Activated CD4-positive, alpha-beta T cell treated with anti-CD3 and anti-CD28 coated beads, Interleukin-2, amount 10 ng/mL, durations not matched to agents 24 days and 14 days (primary cell): ENCODE results near the gene SYT1. TPM values are rescaled to one million over a fixed set of nuclear protein-coding genes. Genes with fewer than 3 reads are reported as not detected.

Experiments used
- DNase-seq: peaks from one replicate; pipeline ENCODE4 v3.0.0; 2022
- H3K27ac Mint-ChIP-seq: one replicate; pipeline ENCODE4 v1.8.0; 2022; ENCODE audit warnings: mild to moderate bottlenecking, mixed read lengths
- H3K27me3 Mint-ChIP-seq: one replicate; pipeline ENCODE4 v1.8.0; 2022; ENCODE audit warnings: mixed read lengths
- H3K36me3 Mint-ChIP-seq: one replicate; pipeline ENCODE4 v1.8.0; 2022; ENCODE audit warnings: low read depth, mild to moderate bottlenecking, mixed read lengths
- H3K4me1 Mint-ChIP-seq: one replicate; pipeline ENCODE4 v1.8.0; 2021; ENCODE audit warnings: mixed read lengths
- H3K4me3 Mint-ChIP-seq: one replicate; pipeline ENCODE4 v1.8.0; 2022; ENCODE audit warnings: mild to moderate bottlenecking, moderate library complexity, mixed read lengths
- H3K9me3 Mint-ChIP-seq: one replicate; pipeline ENCODE4 v1.8.0; 2021; ENCODE audit warnings: mixed read lengths
- intact Hi-C: fragments of 100-400 bp; cut with micrococcal nuclease; formaldehyde crosslinking; loops from one replicate; pipeline ENCODE4 v1.15.1; 2023
- total RNA-seq: library from RNA; stranded (reverse); gene quantifications from 2 replicates; pipeline ENCODE4 v1.2.3, GENCODE V29; 2022

SYT1 gene
- total RNA-seq, 1 donor from 2014 or later, result not detected

DNA sequence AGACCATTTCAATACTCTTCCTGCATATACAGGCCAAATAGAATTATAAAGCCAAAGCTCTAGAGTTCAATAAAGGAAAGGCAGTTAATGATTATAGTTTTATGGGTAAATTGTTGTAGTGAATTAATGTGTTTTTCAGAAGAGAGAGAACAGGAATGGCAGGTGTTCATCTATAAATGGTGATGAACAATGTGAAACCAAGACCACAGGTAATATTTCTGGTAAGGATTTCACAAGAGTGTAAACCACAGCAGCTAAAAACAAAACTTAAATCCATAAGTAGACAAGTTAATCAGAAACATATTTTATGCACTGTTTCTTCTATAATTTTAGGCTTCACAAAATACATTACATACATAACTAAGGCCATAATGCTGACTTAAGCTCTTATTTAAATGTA, 204.4 kb downstream of the SYT1 start:
- intact Hi-C loops, result no loop called here
- no peak overlapping the region for H3K27ac Mint-ChIP-seq

DNA sequence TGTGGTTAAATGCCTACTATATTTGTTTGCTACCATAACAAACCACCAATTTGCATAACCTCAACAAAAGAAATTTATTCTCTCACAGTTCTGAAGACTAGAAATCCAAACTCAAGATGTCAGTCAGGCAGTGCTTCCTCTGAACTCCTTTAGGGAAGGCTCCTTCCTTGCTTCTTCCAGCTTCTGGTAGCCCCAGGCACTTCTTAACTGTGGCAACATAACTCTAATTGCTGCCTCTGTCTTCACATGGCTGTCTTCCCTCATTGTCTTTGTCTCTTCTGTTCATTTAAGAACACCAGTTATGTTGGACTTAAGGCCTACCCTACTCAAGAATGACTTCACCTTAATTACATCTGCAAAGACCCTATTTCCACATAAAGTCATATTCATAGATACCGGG, 206.9 kb downstream of the SYT1 start:
- no peak for DNase-seq
- Mint-ChIP-seq H3K4me3 (no peak overlapping the region), H3K27me3 (no peaks in the 10 kb centered on the region), H3K27ac (no peak overlapping the region), H3K9me3 (no peaks in the 10 kb centered on the region), H3K4me1 (no peaks in the 10 kb centered on the region), H3K36me3 (no peaks in the 10 kb centered on the region)
- intact Hi-C loops, result no loop called here

More for the DNA sequence above, 204.4 kb downstream of the SYT1 start:
- Mint-ChIP-seq H3K27me3 (no peaks in the 10 kb centered on the region), H3K4me1 (no peaks in the 10 kb centered on the region), H3K9me3 (no peaks in the 10 kb centered on the region), H3K36me3 (no peaks in the 10 kb centered on the region), H3K4me3 (no peak overlapping the region)
- no peak for DNase-seq

DNA sequence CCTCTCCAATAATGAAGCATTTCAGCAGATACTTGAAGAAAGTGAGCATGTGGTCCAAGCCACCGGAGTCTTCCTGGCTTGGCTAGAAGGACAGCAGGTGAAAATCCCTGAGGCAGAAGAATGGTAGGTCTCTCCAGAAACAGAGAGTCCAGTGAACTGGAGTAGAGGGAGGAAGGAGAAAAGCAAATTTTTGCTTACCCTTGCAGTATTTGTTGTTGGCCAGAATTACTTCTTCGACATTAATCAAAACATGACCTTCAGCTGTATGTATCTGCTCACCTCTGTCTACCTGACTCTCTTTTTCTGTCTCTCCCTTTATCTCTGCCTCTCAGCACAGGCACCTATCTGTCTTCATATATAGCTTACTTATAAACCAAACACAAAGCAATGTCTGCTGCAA, 208.9 kb downstream of the SYT1 start:
- Mint-ChIP-seq H3K27me3 (no peaks in the 10 kb centered on the region), H3K4me3 (no peak overlapping the region), H3K9me3 (no peaks in the 10 kb centered on the region), H3K4me1 (no peaks in the 10 kb centered on the region), H3K27ac (no peak overlapping the region), H3K36me3 (no peaks in the 10 kb centered on the region)
- intact Hi-C loops, result no loop called here
- no peak for DNase-seq

DNA sequence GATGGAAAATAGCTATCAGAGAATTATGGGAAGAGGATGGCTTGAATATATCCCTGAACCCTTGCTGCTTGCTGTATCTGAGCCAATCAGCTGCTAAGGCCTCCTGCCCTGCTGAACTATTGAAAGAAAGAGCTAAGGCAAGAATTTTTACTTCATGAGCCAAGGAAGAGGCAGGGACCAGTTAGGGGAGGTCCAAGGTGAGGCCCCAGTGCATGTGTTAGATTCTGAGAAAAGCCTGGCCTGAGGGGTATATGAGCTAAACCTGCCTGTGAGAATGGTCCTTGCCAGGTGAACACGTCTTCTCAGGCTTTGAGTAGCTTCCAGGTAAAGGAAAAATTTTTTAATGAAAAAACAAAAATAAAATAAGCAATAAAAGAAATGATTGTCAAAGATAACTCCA, 218.0 kb downstream of the SYT1 start:
- Mint-ChIP-seq H3K27me3 (no peaks in the 10 kb centered on the region), H3K4me1 (no peaks in the 10 kb centered on the region), H3K27ac (no peak overlapping the region)

GRCh38 chr12:79083181-79083580, 218.6 kb downstream of the SYT1 start:
- Mint-ChIP-seq H3K9me3 (no peaks in the 10 kb centered on the region), H3K27me3 (no peaks in the 10 kb centered on the region), H3K4me1 (no peaks in the 10 kb centered on the region), H3K27ac (no peak overlapping the region), H3K4me3 (no peak overlapping the region), H3K36me3 (no peaks in the 10 kb centered on the region)
- DNase-seq, result no peak
- intact Hi-C loops, result no loop called here

More for the DNA sequence above, 218.0 kb downstream of the SYT1 start:
- Mint-ChIP-seq H3K36me3 (no peaks in the 10 kb centered on the region), H3K9me3 (no peaks in the 10 kb centered on the region), H3K4me3 (no peak overlapping the region)
- DNase-seq, result no peak
- intact Hi-C loops, result no loop called here

GRCh38 chr12:79085106-79085682, 220.6 kb downstream of the SYT1 start:
- Mint-ChIP-seq H3K4me3 (no peak overlapping the region), H3K9me3 (no peaks in the 10 kb centered on the region), H3K36me3 (no peaks in the 10 kb centered on the region), H3K27ac (no peak overlapping the region), H3K4me1 (no peaks in the 10 kb centered on the region), H3K27me3 (no peaks in the 10 kb centered on the region)
- DNase-seq, result no peak
- intact Hi-C loops, result no loop called here

GRCh38 chr12:79086541-79087296, 222.1 kb downstream of the SYT1 start:
- Mint-ChIP-seq H3K27me3 (no peaks in the 10 kb centered on the region), H3K9me3 (no peaks in the 10 kb centered on the region), H3K27ac (no peak overlapping the region), H3K4me3 (no peak overlapping the region), H3K4me1 (no peaks in the 10 kb centered on the region), H3K36me3 (no peaks in the 10 kb centered on the region)
- intact Hi-C loops, result no loop called here
- DNase-seq, result no peak

DNA sequence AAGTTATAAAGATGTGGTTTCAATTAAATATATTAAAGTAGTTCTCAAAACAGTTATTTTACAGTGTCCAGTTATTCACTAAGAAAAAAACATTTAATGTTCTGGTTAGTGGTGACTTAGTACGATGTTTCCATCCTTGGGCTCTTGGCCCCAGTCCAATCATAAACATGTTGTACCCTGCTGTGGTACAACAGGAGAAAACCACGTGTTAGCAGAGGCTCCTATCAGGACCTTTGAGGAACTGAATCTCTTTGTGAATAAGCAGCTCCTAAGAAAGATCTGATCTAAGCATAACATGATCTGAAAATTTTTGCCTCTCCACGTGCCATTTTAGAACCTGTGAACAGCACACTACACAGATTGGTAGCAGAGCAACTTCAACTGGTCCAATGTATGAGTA, 234.0 kb downstream of the SYT1 start:
- Mint-ChIP-seq H3K4me1 (no peaks in the 10 kb centered on the region), H3K9me3 (no peaks in the 10 kb centered on the region), H3K27ac (no peak overlapping the region), H3K4me3 (no peak overlapping the region), H3K27me3 (no peaks in the 10 kb centered on the region), H3K36me3 (no peaks in the 10 kb centered on the region)
- DNase-seq, result no peak
- intact Hi-C loops, result no loop called here

DNA sequence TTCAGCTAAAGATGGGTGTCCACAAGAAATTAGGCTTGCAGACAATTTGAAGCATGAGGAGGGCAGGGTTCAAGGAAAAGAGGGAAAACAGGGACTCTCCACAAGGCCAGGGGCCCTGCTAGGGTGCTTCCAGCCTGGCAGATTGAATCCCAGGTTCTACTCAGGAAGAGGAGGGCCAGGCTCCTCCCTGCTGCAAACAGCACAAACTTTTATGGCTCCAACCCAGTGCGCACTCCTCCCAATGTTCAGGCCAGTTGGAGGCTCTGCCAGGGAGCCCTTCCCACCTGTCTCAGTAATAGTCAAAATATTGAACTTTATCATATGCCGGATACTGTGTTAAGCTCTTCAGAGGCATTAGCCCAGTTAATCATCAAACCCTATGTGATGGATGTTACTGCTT, 244.4 kb downstream of the SYT1 start:
- DNase-seq, result no peak
- Mint-ChIP-seq H3K27me3 (no peaks in the 10 kb centered on the region), H3K9me3 (no peaks in the 10 kb centered on the region), H3K4me3 (no peak overlapping the region), H3K36me3 (no peaks in the 10 kb centered on the region), H3K27ac (no peak overlapping the region), H3K4me1 (no peaks in the 10 kb centered on the region)
- intact Hi-C loops, result no loop called here

- no peaks in the 10 kb centered on the region for H3K36me3 Mint-ChIP-seq
- H3K27ac Mint-ChIP-seq, result no peak overlapping the region
- no peak for DNase-seq
- intact Hi-C loops, result no loop called here
- no peaks in the 10 kb centered on the region for H3K4me1 Mint-ChIP-seq
- H3K4me3 Mint-ChIP-seq, result no peak overlapping the region
- no peaks in the 10 kb centered on the region for H3K9me3 Mint-ChIP-seq
- H3K27me3 Mint-ChIP-seq, result no peaks in the 10 kb centered on the region
Measured at GRCh38 chr12:79114896-79115295, 250.3 kb downstream of the SYT1 start.

DNA sequence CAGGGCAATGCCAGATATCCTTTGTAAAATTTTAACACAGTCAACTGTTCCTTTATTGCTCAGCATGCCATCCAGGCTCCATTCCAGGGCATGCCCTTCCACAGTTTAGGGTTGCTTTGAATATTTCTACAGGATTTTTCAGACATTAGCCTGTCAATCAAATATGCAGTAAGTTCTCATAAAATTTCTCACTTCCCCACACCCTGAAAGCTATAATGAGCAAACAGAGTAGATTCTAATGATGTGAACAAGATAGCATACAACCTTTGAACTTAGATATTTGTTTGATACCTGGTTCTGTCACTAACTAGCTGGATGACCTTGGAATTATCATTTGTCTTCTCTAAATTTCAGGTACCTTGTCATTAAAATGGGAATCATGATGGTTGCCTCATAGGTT, 251.2 kb downstream of the SYT1 start:
- Mint-ChIP-seq H3K36me3 (no peaks in the 10 kb centered on the region), H3K4me3 (no peak overlapping the region), H3K9me3 (no peaks in the 10 kb centered on the region), H3K27ac (no peak overlapping the region), H3K4me1 (no peaks in the 10 kb centered on the region), H3K27me3 (no peaks in the 10 kb centered on the region)
- intact Hi-C loops, result no loop called here
- DNase-seq, result no peak

DNA sequence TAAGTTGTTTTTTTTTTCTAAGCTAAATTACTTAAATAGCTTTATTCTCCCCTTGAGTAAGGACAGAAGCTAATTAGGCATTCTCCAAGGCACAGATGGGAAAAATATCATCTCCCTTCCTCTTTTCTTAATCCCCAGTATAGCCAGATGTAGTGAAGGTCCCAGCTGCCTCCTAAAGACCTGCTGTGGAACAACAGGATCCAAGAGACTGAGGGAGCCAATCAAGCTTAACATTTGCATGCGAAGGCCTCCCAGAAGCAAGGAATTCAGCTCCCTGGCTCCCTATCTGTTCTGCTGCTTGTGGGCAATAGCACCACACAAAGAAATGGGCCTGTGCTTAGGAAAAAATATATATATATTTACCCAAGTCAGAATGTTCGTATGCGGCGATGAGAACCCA, 255.2 kb downstream of the SYT1 start:
- Mint-ChIP-seq H3K4me1 (no peaks in the 10 kb centered on the region), H3K27me3 (no peaks in the 10 kb centered on the region), H3K4me3 (no peak overlapping the region), H3K9me3 (no peaks in the 10 kb centered on the region), H3K27ac (no peak overlapping the region), H3K36me3 (no peaks in the 10 kb centered on the region)
- intact Hi-C loops, result no loop called here
- DNase-seq, result no peak

GRCh38 chr12:79121486-79121885, 256.9 kb downstream of the SYT1 start:
- intact Hi-C loops, result no loop called here
- H3K4me1 Mint-ChIP-seq, result no peaks in the 10 kb centered on the region

GRCh38 chr12:79124385-79124784, 259.8 kb downstream of the SYT1 start:
- no peaks in the 10 kb centered on the region for H3K4me1 Mint-ChIP-seq
- H3K27ac Mint-ChIP-seq, result no peak overlapping the region
- intact Hi-C loops, result no loop called here
- H3K4me3 Mint-ChIP-seq, result no peak overlapping the region
- DNase-seq, result no peak
- no peaks in the 10 kb centered on the region for H3K36me3 Mint-ChIP-seq
- H3K9me3 Mint-ChIP-seq, result no peaks in the 10 kb centered on the region
- H3K27me3 Mint-ChIP-seq, result no peaks in the 10 kb centered on the region

More at GRCh38 chr12:79121486-79121885, 256.9 kb downstream of the SYT1 start:
- Mint-ChIP-seq H3K36me3 (no peaks in the 10 kb centered on the region), H3K27me3 (no peaks in the 10 kb centered on the region), H3K4me3 (no peak overlapping the region), H3K27ac (no peak overlapping the region), H3K9me3 (no peaks in the 10 kb centered on the region)
- no peak for DNase-seq

- H3K36me3 Mint-ChIP-seq, result no peaks in the 10 kb centered on the region
- no peak for DNase-seq
- H3K9me3 Mint-ChIP-seq, result no peaks in the 10 kb centered on the region
- no peak overlapping the region for H3K4me3 Mint-ChIP-seq
- intact Hi-C loops, result no loop called here
- H3K27ac Mint-ChIP-seq, result no peak overlapping the region
- H3K27me3 Mint-ChIP-seq, result no peaks in the 10 kb centered on the region
- no peaks in the 10 kb centered on the region for H3K4me1 Mint-ChIP-seq
Measured at GRCh38 chr12:79125358-79125757, 260.8 kb downstream of the SYT1 start.
